ENCODE measurements around the gene SMIM10L2A. TPM values are rescaled to one million over a fixed set of nuclear protein-coding genes. Genes with fewer than 3 reads are reported as not detected.

SMIM10L2A gene
- total RNA-seq, 6 donors from 2014 or later, result 0.98 to 4.3 (median 2.0) TPM

- no peaks in the 10 kb centered on the region for H3K27me3 ChIP-seq
- peak in 1 of 2 donors; percentile 26 for DNase-seq
Measured at GRCh38 chrX:135432881-135433521, 11.3 kb downstream of the SMIM10L2A start.

GRCh38 chrX:135433531-135434257, 11.9 kb downstream of the SMIM10L2A start:
- no peaks in the 10 kb centered on the region for H3K36me3 ChIP-seq
- ATAC-seq (ENCODE audit: low FRiP score in 2 of 2), result peak in 1 of 2 donors; percentile 37
- no peak overlapping the region for H3K27ac ChIP-seq
- WGBS, 2 donors, result 92 to 93% methylated on average over 13 to 33 of the region's 37 CpGs
- TF ChIP-seq POLR2A (IDR thresholded peaks at IDR 0.05) (no peak), POLR2AphosphoS5 (IDR thresholded peaks at IDR 0.05) (no peak), CTCF (IDR thresholded peaks at IDR 0.05) (no peak), EP300 (IDR thresholded peaks at IDR 0.05) (no peak)
- no peak overlapping the region for H3K4me3 ChIP-seq
- H3K27me3 ChIP-seq, result no peaks in the 10 kb centered on the region
- peak in 1 of 2 donors; percentile 23 for DNase-seq
- H3K4me1 ChIP-seq, result no peaks in the 10 kb centered on the region
- H3K9me3 ChIP-seq, result no peaks in the 10 kb centered on the region

More at GRCh38 chrX:135432881-135433521, 11.3 kb downstream of the SMIM10L2A start:
- H3K9me3 ChIP-seq, result no peaks in the 10 kb centered on the region
- 87 to 100% methylated on average over 3 to 21 of the region's 22 CpGs for WGBS, 2 donors
- H3K4me1 ChIP-seq, result no peaks in the 10 kb centered on the region
- TF ChIP-seq EP300 (IDR thresholded peaks at IDR 0.05) (no peak), POLR2AphosphoS5 (IDR thresholded peaks at IDR 0.05) (no peak), POLR2A (IDR thresholded peaks at IDR 0.05) (no peak), CTCF (IDR thresholded peaks at IDR 0.05) (no peak)
- no peak for ATAC-seq (ENCODE audit: low FRiP score in 2 of 2)
- H3K36me3 ChIP-seq, result no peaks in the 10 kb centered on the region
- no peak overlapping the region for H3K4me3 ChIP-seq
- no peak overlapping the region for H3K27ac ChIP-seq

GRCh38 chrX:135434258-135435138, 12.8 kb downstream of the SMIM10L2A start:
- H3K36me3 ChIP-seq, result no peaks in the 10 kb centered on the region
- H3K9me3 ChIP-seq, result no peaks in the 10 kb centered on the region
- no peak overlapping the region for H3K27ac ChIP-seq
- 91 to 96% methylated on average over 18 to 47 of the region's 49 CpGs for WGBS, 2 donors
- no peak for ATAC-seq (ENCODE audit: low FRiP score in 2 of 2)
- H3K27me3 ChIP-seq, result no peaks in the 10 kb centered on the region
- no peak overlapping the region for H3K4me3 ChIP-seq
- peak in 1 of 2 donors; percentile 49 for DNase-seq
- no peak for TF ChIP-seq EP300 (IDR thresholded peaks at IDR 0.05)
- TF ChIP-seq CTCF (IDR thresholded peaks at IDR 0.05), result no peak
- TF ChIP-seq POLR2AphosphoS5 (IDR thresholded peaks at IDR 0.05), result no peak
- TF ChIP-seq POLR2A (IDR thresholded peaks at IDR 0.05), result no peak
- H3K4me1 ChIP-seq, result no peaks in the 10 kb centered on the region

- H3K4me1 ChIP-seq, result no peaks in the 10 kb centered on the region
- no peak for TF ChIP-seq CTCF (IDR thresholded peaks at IDR 0.05)
- no peak for TF ChIP-seq POLR2AphosphoS5 (IDR thresholded peaks at IDR 0.05)
- no peak for TF ChIP-seq POLR2A (IDR thresholded peaks at IDR 0.05)
- no peak for TF ChIP-seq EP300 (IDR thresholded peaks at IDR 0.05)
- no peaks in the 10 kb centered on the region for H3K27me3 ChIP-seq
- H3K27ac ChIP-seq, result no peak overlapping the region
- no peaks in the 10 kb centered on the region for H3K36me3 ChIP-seq
- WGBS, 2 donors, result 93 to 95% methylated on average over 12 to 31 of the region's 31 CpGs
- ATAC-seq (ENCODE audit: low FRiP score in 2 of 2) (no peak), DNase-seq (peak in 1 of 2 donors; percentile 48)
- H3K9me3 ChIP-seq, result no peaks in the 10 kb centered on the region
- no peak overlapping the region for H3K4me3 ChIP-seq
Measured at GRCh38 chrX:135435139-135435922, 13.6 kb downstream of the SMIM10L2A start.
